Stimulated activated CD4-positive, alpha-beta T cell treated with anti-CD3 and anti-CD28 coated beads, Interleukin-1b, Interleukin-23, amount 100 ng/mL, for 24 hours (primary cell): ENCODE measurements around the gene RIIAD1.
"Not testable (repeated sequence)": the region's sequence is repeated elsewhere in the genome, so short reads cannot be mapped to it uniquely, and the experiment has no call there.

ENCODE experiments used
- DNase-seq, 4 experiments: peaks; one replicate each; pipeline ENCODE4 v3.0.0-alpha.2; 2020; ENCODE audit warnings: low read depth in 4 of 4, low spot score in 1 of 4

The RIIAD1 gene

GRCh38 chr1:151729966-151730291 is 8.6 kb downstream of the RIIAD1 start:
- no peak for DNase-seq

GRCh38 chr1:151733126-151733525 is 11.8 kb downstream of the RIIAD1 start:
- DNase-seq: no peak

DNA sequence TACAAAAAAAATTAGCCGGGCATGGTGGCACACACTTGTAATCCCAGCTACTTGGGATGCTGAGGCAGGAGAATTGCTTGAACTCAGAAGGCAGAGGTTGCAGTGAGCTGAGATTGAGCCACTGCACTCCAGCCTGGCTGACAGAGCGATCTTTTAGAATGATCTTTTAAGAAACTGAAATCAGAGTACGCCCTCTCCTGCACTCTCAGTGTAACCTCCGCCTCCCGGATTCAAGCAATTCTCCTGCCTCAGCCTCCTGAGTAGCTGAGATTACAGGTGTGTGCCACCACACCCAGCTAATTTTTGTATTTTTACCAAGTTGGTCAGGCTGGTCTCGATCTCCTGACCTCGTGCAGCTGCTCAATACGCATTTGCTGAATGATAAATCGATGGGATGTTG is 12.7 kb downstream of the RIIAD1 start:
- not testable (repeated sequence) for DNase-seq

GRCh38 chr1:151737026-151737425 is 15.7 kb downstream of the RIIAD1 start:
- no peak for DNase-seq

GRCh38 chr1:151737479-151737878 is 16.2 kb downstream of the RIIAD1 start:
- no peak for DNase-seq

DNA sequence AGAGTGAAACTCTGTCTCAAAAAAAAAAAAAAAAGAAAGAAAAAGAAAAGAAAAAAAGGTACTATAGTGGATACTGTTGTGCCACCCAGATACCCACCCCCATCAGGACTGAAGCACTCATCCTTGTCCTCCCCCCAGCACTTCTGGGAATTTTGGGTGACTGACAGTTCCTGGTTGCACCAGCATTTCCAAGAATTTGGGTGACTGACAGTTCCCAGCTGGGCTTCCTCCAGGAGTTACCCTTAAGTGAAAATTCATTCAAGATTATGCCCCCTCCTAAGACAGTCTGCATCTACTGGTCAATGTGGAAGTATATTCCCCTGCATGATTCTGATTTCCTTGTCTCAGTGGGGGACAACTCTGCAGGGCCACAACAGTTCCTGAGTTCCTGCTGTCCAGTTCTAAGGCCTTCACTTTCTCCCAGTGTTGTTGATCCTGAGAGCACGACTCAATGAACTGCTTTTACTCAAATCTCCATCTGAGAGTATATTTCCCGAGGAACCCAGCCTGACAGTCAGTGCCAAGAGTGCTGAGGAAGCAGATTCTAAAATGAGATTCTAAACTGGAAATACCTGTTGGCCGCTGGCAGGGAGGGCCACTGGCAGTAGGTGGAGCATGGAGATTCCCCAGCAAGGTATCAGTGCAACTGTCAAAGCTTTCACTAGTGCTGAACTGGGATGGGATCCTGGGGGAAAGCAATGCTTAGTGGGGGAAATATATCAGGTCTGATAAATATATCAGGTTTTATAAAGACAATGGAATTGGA is 18.5 kb downstream of the RIIAD1 start:
- no peak for DNase-seq

- DNase-seq: no peak
These were observed 20.2 kb downstream of the RIIAD1 start for GRCh38 chr1:151741516-151741915.

DNA sequence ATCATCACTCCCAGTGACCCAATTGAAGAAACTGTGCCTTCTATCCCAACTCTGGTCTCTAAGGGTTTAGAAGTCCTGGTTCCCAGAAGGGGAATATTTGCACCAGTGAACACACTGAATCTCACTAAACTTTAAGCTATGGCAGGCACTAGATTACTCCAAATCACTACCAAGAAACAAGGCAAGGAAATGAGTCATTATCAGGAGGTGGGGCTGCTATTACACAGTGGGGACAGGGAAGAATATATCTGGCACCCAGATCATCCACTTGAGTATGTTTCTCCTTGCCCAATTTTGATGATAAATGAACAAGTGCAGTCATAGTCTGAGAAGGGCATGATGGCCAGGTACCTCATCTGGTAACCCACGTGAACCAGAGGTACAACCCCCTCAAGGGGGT is 35.0 kb downstream of the RIIAD1 start:
- DNase-seq: no peak

- DNase-seq: no peak
These were observed 37.9 kb downstream of the RIIAD1 start for GRCh38 chr1:151759241-151759640.

DNA sequence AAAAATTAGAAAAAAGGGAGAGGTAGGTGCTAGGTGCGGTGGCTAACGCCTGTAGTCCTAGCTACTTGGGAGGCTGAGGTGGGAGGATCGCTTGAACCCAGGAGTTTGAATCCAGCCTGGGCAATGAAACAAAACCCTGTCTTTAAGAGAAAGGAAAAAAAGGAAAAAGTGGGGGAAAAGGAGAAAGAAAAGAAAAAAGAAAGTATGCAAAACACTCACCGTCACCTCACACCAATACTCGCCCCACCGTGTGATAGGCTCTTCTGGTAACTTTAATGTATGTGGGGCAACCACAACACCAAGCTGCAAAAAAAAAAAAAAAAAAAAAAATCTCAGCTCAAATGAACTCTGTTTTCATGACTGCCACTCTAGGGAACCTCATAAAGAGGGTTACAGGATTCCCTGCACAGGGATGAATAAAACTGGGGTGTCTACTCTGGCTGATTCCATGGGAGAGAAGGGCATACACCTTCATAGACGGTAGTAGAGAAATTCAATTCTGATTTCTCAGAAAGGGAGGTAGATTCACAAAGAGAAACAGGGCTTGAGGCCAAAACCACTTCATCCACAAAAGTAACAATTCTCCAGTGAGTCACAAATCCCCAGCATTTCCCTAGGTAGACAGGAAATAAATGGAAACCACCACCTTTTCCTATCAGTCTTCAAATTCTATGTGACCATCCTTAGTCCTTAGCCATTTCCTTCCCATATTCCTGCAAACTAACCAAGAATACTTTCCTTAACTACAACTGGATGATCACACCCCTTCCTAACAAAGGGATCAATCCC is 39.5 kb downstream of the RIIAD1 start:
- no peak for DNase-seq

- DNase-seq: peak; percentile 66 to 82 (median 78)
These were observed 41.9 kb downstream of the RIIAD1 start, which contains the start of gene MRPL9 for GRCh38 chr1:151762941-151763921. Gene MRPL9, minus strand, starts transcription at chr1:151763496. Its CDS starts 17 bp downstream, at chr1:151763479.

DNA sequence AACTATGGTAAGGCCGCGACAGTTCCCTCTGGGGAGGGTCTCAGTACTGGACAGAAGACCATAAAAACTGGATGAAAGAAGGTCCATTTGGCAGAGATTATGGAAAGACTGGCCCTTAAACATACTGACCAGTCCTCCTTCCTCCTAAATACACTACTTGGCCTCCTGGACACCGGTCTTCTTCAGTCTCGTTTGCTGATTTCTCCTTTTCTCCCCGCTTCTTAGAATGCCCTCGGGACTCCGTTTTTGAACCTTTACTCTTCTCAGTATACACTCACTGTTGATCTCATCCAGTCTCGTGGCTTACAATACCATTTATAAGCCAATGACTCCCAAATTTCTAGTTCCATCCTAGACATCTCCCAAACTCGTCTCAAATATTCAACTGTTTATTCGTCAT is 42.7 kb downstream of the RIIAD1 start:
- no peak for DNase-seq

DNA sequence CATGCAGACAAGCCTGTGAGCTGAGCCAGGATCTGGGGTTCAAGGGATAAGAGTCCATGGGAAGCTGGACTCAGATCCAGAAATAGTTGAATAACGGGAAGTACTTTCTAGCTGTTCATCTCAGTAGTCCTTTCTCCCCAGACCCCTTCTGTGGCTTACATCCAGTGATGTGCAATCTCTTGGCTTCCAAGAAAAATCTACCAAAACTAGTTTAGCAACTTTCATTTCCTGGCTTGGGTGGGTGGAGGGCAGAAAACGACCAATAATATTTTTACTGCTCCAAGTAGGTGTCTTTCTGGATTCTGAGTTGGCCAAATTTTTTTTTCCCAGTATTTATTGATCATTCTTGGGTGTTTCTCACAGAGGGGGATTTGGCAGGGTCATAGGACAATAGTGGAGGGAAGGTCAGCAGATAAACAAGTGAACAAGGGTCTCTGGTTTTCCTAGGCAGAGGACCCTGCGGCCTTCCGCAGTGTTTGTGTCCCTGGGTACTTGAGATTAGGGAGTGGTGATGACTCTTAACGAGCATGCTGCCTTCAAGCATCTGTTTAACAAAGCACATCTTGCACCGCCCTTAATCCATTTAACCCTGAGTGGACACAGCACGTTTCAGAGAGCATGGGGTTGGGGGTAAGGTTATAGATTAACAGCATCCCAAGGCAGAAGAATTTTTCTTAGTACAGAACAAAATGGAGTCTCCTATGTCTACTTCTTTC is 47.2 kb downstream of the RIIAD1 start:
- DNase-seq: not testable (repeated sequence)

- not testable (repeated sequence) for DNase-seq
These were observed 47.9 kb downstream of the RIIAD1 start for GRCh38 chr1:151769270-151769669.

- DNase-seq: no peak
These were observed 52.4 kb downstream of the RIIAD1 start for GRCh38 chr1:151773702-151774101.

- DNase-seq: no peak
These were observed 53.1 kb downstream of the RIIAD1 start for GRCh38 chr1:151774256-151774922.

DNA sequence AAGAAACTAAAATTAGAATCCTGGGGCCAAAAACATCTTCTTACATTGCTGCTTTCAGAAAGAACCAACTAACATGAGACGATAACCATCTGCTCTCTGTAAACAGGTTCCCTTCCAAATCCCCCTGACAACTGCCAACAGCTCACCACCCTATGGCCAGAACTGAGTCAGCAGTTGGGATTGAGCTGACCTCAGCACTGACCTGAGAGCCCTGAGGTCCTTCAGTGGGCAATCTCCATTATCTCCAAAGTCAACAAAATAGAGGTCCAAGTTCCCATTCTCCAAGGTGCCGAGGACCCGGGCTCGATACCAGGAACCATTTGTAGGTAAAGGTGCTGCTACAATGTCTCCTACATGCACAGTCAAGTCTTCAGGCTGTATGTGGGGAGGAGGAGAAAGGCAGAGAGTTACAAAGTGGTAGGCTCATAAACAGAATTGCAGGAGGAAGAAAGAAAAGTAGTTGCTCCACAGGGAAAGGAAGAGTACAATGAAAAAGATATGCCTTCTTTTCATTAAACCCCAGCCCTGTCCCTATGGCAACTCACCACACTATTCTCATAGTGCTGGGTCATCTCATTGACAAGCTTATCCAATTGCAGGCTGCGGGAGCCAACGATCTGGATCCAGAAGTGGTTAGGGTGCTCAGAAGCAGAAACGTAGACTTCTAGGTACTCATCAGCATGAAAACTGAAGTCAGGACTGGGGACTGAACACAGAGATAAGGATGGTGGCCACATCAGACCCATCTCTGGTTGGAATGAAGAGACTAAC is 54.8 kb downstream of the RIIAD1 start:
- no peak for DNase-seq

DNA sequence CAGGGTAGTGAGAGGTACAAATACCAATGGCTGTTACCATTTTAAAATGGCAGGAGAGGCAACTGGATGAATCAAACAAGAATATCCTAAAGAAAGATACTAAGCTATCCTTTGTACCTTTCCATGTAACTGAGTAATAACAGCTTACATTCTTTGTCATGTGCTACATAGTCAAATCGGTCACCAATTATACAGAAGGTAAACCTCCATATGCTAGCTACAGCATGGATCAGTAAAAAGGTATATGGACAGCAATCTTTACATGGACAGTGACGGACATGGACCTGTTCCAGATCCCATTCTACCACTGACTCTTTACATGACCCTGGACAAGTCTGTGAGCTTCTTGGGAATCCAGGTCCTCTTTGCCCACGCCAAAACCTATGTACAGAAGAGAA is 55.3 kb downstream of the RIIAD1 start:
- DNase-seq: no peak

GRCh38 chr1:151777317-151777716 is 56.0 kb downstream of the RIIAD1 start:
- DNase-seq: no peak
